ENCODE measurements around the gene F7. TPM values are rescaled to one million over a fixed set of nuclear protein-coding genes. Genes with fewer than 3 reads are reported as not detected.

The F7 gene
- total and polyA plus RNA-seq, 3 donors from 2014 or later, result 2.2 to 4.9 (median 2.4) TPM

GRCh38 chr13:113091891-113092775, 13.5 kb upstream of the F7 start:
- TF ChIP-seq POLR2A (IDR thresholded peaks at IDR 0.05), result no peak
- TF ChIP-seq CTCF (IDR thresholded peaks at IDR 0.05), result no peak
- H3K27me3 ChIP-seq, result no peaks in the 10 kb centered on the region
- H3K36me3 ChIP-seq (ENCODE audit: low read depth, missing control alignments), result no peaks in the 10 kb centered on the region
- intact Hi-C loops (cut with DNase I; ENCODE audit: low total_unique reads), result no loop called here
- H3K9me3 ChIP-seq, result no peaks in the 10 kb centered on the region
- H3K4me1 ChIP-seq, result no peaks in the 10 kb centered on the region
- 84 to 90% methylated on average over 16 to 33 of the region's 33 CpGs for WGBS, 2 donors
- no peak overlapping the region for H3K27ac ChIP-seq
- H3K4me3 ChIP-seq, result no peak overlapping the region
- no peak for DNase-seq

GRCh38 chr13:113092776-113093579, 12.6 kb upstream of the F7 start:
- Histone ChIP-seq H3K27me3 (no peaks in the 10 kb centered on the region), H3K4me3 (no peak overlapping the region), H3K36me3 (ENCODE audit: low read depth, missing control alignments) (no peaks in the 10 kb centered on the region), H3K27ac (no peak overlapping the region), H3K9me3 (no peaks in the 10 kb centered on the region), H3K4me1 (no peaks in the 10 kb centered on the region)
- intact Hi-C loops (cut with DNase I; ENCODE audit: low total_unique reads), result no loop called here
- no peak for DNase-seq
- WGBS, 2 donors, result 91 to 96% methylated on average over 18 to 24 of the region's 25 CpGs
- no peak for TF ChIP-seq CTCF (IDR thresholded peaks at IDR 0.05)
- no peak for TF ChIP-seq POLR2A (IDR thresholded peaks at IDR 0.05)

- TF ChIP-seq CTCF (IDR thresholded peaks at IDR 0.05), result no peak
- TF ChIP-seq POLR2A (IDR thresholded peaks at IDR 0.05), result no peak
- WGBS, 2 donors, result 81 to 86% methylated on average over 14 to 29 of the region's 29 CpGs
- no peaks in the 10 kb centered on the region for H3K4me1 ChIP-seq
- no peaks in the 10 kb centered on the region for H3K27me3 ChIP-seq
- intact Hi-C loops (cut with DNase I; ENCODE audit: low total_unique reads), result no loop called here
- H3K36me3 ChIP-seq (ENCODE audit: low read depth, missing control alignments), result no peaks in the 10 kb centered on the region
- H3K9me3 ChIP-seq, result no peaks in the 10 kb centered on the region
- no peak for DNase-seq
- no peak overlapping the region for H3K27ac ChIP-seq
- no peak overlapping the region for H3K4me3 ChIP-seq
Observed at GRCh38 chr13:113093580-113094409, 11.8 kb upstream of the F7 start.

GRCh38 chr13:113094410-113094800, 11.2 kb upstream of the F7 start:
- intact Hi-C loops (cut with DNase I; ENCODE audit: low total_unique reads), result no loop called here
- Histone ChIP-seq H3K27ac (no peak overlapping the region), H3K9me3 (no peaks in the 10 kb centered on the region), H3K36me3 (ENCODE audit: low read depth, missing control alignments) (no peaks in the 10 kb centered on the region), H3K27me3 (no peaks in the 10 kb centered on the region), H3K4me1 (no peaks in the 10 kb centered on the region), H3K4me3 (no peak overlapping the region)
- WGBS, 2 donors, result 75 to 89% methylated on average over 2 to 14 of the region's 14 CpGs
- no peak for DNase-seq
- no peak for TF ChIP-seq POLR2A (IDR thresholded peaks at IDR 0.05)
- TF ChIP-seq CTCF (IDR thresholded peaks at IDR 0.05), result no peak
